HG03060 (cell line): Measurements from ENCODE around the gene OVOL3.

ENCODE experiments used
- ATAC-seq: cut with Tn5 transposase; IDR thresholded peaks from one replicate; pipeline ENCODE4 v1.9.1; 2021; ENCODE audit warnings: low read depth, moderate number of reproducible peaks; ENCODE audit not compliant: unreplicated experiment

OVOL3 gene

DNA sequence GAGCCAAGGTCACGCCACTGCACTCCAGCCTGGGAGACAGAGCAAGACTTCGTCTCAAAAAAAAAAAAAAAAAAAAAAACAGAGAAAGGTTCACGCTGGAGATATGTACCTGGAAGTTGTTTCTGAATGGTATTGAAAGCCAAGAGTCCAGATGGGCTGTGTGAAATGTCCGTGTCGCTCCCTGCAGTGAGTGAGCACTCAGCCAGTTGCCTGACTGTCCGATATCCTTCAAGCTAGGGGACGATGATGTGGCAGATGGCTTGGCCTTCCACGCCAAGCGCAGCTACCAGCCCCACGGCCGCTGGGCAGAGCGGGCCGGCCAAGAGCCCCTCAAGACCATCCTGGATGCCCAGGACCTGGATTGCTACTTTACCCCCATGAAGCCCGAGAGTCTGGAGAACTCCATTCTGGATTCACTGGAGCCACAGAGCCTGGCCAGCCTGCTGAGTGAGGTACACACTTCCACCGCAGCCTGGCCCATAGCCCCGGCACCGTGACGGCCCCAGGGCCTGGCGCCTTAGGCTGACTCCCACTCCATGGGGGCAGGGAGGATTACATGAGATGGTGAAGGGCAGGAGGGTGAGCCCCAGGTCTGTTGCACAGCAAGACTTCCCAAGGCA is 11.7 kb upstream of the OVOL3 start:
- no peak for ATAC-seq

GRCh38 chr19:36100476-36100875 is 10.5 kb upstream of the OVOL3 start:
- no peak for ATAC-seq

DNA sequence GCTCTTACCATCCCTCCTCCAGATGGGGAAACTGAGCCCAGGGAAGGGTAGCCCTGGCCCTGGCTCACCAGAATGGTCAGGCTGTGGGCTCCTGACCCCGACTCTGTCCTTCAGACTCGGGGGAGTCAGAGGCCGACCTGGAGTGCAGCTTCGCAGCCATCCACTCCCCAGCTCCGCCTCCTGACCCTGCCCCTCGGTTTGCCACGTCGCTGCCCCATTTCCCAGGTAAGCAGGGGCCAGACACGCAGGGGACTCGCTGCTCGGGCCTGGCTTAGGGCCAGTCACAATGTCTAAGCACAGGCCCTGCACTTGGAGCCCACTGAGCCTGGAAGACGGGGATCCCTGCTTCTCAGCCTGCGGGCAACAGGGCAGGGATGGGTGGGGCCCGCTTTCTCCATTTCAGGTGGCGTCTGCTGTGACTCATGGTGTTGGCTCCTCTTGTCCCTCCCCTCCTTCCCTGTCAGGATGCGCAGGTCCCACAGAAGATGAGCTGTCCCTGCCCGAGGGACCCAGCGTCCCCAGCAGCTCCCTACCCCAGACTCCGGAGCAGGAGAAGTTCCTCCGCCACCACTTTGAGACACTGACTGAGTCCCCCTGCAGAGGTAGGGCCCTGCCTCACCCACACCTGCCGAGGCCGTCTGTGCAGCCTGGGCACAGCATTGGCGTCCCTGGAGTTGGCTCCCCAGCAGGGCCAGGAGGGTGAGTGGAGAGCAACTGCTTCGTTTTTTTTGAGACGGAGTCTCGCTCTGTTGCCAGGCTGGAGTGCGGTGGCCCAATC is 9.2 kb upstream of the OVOL3 start:
- no peak for ATAC-seq

DNA sequence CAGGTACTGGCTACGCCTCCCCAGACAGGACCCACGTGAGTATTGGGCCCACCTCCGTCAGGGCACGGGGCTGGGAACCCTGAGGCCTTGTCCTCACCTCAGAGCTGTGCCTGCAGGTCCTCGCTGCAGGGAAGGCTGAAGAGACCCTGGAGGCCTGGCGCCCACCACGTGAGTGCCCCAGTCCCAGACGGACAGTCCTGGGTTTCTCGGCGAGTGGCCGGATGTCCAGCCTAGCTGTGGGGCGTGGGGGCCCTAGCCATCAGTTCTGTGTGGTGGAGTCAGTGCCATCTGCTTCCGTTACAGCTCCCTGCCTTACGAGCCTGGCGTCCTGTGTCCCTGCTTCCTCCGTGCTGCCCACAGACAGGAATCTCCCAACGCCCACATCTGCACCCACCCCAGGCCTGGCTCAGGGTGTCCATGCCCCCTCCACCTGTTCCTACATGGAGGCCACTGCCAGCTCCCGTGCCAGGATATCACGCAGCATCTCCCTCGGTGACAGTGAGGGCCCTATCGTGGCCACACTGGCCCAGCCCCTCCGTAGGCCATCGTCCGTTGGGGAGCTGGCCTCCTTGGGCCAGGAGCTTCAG is 7.8 kb upstream of the OVOL3 start:
- ATAC-seq, result no peak

- no peak for ATAC-seq
Observed at GRCh38 chr19:36103842-36104552, 6.9 kb upstream of the OVOL3 start.

GRCh38 chr19:36106441-36106840 is 4.5 kb upstream of the OVOL3 start:
- ATAC-seq, result no peak

- no peak for ATAC-seq
Observed at GRCh38 chr19:36106991-36107390, 4.0 kb upstream of the OVOL3 start.

DNA sequence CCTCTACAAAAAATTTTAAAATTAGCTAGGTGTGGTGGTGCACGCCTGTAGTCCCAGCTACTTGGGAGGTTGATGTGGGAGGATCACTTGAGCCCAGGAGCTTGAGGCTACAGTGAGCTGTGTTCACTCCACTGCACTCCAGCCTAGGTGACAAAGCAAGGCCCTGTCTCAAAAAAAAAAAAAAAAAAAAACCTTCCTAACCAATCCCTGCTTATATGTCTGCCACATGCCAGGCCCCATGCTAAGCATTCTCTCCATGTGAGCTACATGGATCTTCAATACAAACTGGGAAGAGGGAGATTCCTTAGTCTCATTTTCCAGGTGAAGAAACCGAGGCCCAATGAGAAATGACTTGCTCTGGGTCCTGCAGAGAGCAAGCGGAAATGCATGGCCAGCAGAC is 2.3 kb upstream of the OVOL3 start:
- no peak for ATAC-seq

- no peak for ATAC-seq
Observed at GRCh38 chr19:36111200-36111539, 227 bp downstream of the OVOL3 start.

GRCh38 chr19:36112678-36113077 is 1.7 kb downstream of the OVOL3 start:
- no peak for ATAC-seq

DNA sequence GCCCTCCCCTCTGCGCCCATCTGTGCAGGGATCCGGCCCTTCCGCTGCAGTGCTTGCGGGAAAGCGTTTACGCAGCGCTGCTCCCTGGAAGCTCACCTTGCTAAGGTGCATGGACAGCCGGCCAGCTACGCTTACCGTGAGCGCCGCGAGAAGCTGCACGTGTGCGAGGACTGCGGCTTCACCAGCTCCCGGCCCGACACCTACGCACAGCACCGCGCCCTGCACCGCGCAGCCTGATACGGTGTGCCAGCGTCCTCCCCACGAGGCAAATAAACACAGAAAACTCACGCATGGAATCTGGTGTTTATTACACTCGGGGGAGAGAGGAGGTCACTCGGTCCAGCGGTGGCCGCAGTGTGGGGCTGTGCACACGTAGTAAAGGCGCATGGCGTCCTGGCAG is 2.5 kb downstream of the OVOL3 start:
- no peak for ATAC-seq

GRCh38 chr19:36113894-36114720 is 3.2 kb downstream of the OVOL3 start:
- no peak for ATAC-seq

DNA sequence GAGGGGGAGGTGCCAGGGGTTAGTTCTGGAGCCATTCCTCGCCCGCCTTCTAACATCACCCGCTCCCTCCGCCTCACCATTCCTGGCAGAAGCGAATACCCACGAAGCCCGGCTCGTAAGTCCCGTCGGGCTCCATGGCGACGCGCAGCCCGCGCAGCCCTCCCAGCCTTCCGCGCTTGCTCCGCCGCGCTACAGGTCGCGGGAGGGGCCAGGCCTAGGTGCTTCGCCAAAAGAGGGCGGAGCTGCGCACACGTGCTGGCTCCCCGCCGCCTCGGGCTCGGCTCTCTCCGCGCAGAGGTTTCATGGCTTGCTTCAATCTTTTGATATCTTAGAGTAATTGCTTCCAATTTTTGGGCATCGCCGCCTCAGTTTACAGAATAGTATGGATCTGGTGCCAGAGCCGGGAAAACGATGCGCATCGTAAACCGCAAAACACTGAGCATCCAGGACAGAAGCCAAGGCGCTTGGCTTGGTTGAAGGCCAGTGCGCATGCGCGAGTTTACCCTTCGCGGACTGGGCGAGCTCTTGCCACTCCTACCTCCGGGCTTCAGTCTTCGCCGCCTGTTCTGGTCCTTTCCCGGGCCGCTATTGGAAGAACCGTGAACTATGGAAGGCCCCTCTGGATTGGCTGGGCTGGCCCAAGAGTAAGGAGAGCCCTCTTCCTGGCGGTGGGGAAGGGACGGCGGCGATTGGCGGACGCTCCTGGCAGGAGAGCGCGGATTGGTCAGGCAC is 3.9 kb downstream of the OVOL3 start, which contains the start of gene POLR2I:
Gene POLR2I (minus strand): TSS at position 155 of the 732 bp plus-strand sequence. CDS start 19 bp downstream, at position 136.
- ATAC-seq, result peak; percentile 78

GRCh38 chr19:36115453-36116343 is 4.8 kb downstream of the OVOL3 start, which contains the start of gene TBCB:
Gene TBCB, plus strand, starts transcription at chr19:36115468. Its CDS starts 93 bp downstream, at chr19:36115561.
- ATAC-seq, result peak; percentile 3

DNA sequence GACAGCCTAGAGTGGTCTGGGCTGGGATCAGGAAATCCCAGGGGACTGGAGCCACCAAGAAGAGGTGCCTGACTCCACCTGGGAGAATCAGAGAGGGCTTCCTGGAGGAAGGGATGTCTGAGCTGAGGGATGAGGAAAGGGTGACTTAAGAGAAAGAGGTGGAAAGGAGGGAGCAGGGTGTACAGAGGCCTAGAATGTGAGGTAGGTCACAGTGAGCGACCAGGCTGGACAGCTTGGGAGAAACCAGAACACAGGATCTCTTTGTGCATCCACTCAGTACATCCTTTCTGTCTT is 5.3 kb downstream of the OVOL3 start:
- no peak for ATAC-seq

DNA sequence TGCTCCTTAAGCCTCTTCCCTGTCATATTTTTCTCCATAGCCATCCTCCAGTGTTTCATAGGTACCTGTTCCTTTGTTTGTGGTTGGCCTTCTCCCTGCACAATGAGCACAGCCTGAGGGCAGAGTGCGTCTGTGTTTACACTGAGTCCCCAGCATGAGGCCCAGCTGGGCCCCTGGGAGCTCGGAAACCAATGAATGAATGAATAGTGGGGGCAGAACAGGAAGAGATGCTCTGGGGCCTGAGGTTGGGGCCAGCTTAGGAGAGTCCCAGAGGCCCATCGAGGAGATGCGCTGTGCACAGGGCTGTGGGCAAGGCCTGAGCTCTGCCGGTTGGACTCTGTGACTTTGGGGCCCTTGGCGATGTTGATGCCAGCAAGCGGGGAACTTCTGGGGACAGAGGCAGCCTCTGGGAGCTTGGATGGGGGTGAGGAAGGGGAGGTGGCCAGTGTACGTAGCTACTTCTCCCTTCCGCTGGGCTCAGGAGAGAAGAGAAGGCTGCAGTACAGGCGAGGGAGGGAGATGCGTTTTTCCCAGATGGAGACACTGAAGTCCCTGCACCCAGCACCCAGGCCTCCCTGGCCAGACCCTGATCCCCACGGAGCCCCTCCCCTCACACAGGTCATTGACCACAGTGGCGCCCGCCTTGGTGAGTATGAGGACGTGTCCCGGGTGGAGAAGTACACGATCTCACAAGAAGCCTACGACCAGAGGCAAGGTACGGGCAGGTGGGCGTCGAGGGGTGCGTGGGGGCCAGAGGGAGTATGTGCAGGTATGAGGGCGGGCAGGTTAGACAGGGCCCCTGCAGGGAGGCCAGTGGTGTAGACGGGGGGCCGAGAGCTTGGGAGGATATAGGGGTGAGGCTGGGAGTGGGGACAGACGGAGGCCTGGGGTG is 9.4 kb downstream of the OVOL3 start:
- ATAC-seq, result no peak

- ATAC-seq, result no peak
Observed at GRCh38 chr19:36120984-36121358, 10.0 kb downstream of the OVOL3 start.
